Fibroblast of peridontal ligament (primary cell): ENCODE data around the gene ZNF740.
"Not testable (repeated sequence)": the region's sequence is repeated elsewhere in the genome, so short reads cannot be mapped to it uniquely, and the experiment has no call there.

Experiments used
- DNase-seq: peaks from one replicate; pipeline ENCODE4 v3.0.0-alpha.2; 2010; ENCODE audit errors: extremely low read depth

The ZNF740 gene

GRCh38 chr12:53180220-53180930 lies at the start of gene ZNF740, which contains the start of gene CSAD:
Gene ZNF740 (plus strand): TSS chr12:53180722. CDS start chr12:53181984, 1,262 bp downstream.
Gene CSAD (minus strand): TSS chr12:53180925. CDS start chr12:53173470, 7,455 bp downstream.
- peak; percentile 95 for DNase-seq

- DNase-seq = no peak
These were observed 48.7 kb upstream of the ZNF740 start for GRCh38 chr12:53131844-53132243.

- DNase-seq = no peak
These were observed 46.8 kb upstream of the ZNF740 start for GRCh38 chr12:53133722-53134121.

GRCh38 chr12:53143355-53143754 lies 37.2 kb upstream of the ZNF740 start:
- no peak for DNase-seq

GRCh38 chr12:53145383-53146260 lies 34.9 kb upstream of the ZNF740 start:
- DNase-seq = peak; percentile 86

- no peak for DNase-seq
These were observed 33.3 kb upstream of the ZNF740 start for GRCh38 chr12:53147181-53147580.

- DNase-seq = no peak
These were observed 32.9 kb upstream of the ZNF740 start for GRCh38 chr12:53147653-53148052.

GRCh38 chr12:53151039-53151438 lies 29.5 kb upstream of the ZNF740 start:
- no peak for DNase-seq

- no peak for DNase-seq
These were observed 28.1 kb upstream of the ZNF740 start for GRCh38 chr12:53152390-53152789.

- DNase-seq = peak; percentile 79
These were observed 21.2 kb upstream of the ZNF740 start for GRCh38 chr12:53159195-53159839.

- DNase-seq = no peak
These were observed 20.5 kb upstream of the ZNF740 start for GRCh38 chr12:53160000-53160399.

- DNase-seq = no peak
These were observed 19.8 kb upstream of the ZNF740 start for GRCh38 chr12:53160673-53161072.

GRCh38 chr12:53161119-53161911 lies 19.2 kb upstream of the ZNF740 start:
- no peak for DNase-seq

- DNase-seq = not testable (repeated sequence)
These were observed 17.5 kb upstream of the ZNF740 start for GRCh38 chr12:53163008-53163407.

- no peak for DNase-seq
These were observed 13.7 kb upstream of the ZNF740 start for GRCh38 chr12:53166837-53167236.

GRCh38 chr12:53169644-53170043 lies 10.9 kb upstream of the ZNF740 start:
- DNase-seq = no peak

- DNase-seq = no peak
These were observed 10.3 kb upstream of the ZNF740 start for GRCh38 chr12:53170215-53170614.

- no peak for DNase-seq
These were observed 9.4 kb upstream of the ZNF740 start for GRCh38 chr12:53170876-53171724.

GRCh38 chr12:53171725-53172329 lies 8.7 kb upstream of the ZNF740 start:
- no peak for DNase-seq

- DNase-seq = peak; percentile 57
These were observed 8.2 kb upstream of the ZNF740 start for GRCh38 chr12:53172352-53172751.
